Measurements from ENCODE around the gene ARL4C.

Gene ARL4C

DNA sequence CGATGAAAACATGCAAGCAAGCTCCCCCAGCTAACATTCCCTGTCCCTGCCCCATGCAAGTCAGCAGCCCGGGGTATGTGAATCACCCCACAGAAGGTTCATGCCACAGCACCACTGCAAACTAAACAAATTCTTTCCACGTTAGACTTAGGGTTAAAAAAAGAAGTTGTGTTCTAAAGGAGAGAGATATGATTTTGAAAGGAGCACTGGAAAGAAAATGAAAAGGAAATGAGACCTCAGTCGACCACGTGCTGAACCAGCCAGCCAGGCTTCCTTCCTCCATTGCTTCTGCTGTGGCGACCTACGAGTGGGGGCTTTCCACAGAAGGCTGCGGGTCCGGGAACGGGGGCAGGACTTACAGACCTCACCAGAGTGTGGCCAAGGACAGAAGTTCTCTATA, 52.0 kb downstream of the ARL4C start:
- no peak for DNase-seq

DNA sequence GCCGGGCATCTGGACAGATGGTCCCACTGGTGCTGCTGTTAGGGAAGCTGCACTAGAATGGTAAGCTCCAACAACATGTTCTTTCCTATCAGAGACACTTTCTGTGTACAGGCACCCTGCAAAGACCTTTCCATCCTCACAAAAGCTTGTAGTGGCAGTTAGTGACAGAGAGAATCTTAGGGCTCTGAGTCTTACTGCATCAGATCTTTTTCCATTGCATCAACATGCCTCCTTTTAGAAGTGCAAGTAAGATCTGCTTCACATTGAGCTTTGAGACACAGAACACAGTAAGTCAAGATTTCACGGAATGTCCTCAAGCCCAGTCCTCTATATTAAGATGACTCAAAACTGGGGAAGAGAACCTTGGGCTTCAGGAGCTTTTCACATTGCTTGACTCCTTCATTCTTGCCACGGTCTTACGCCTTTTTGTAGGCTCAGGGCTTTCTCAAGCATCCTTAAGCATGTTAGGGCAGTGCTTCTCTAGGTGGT, 52.6 kb downstream of the ARL4C start:
- DNase-seq: no peak
